Measurements from ENCODE around the gene B4GALT1.

- TF ChIP-seq, protein P1, sequence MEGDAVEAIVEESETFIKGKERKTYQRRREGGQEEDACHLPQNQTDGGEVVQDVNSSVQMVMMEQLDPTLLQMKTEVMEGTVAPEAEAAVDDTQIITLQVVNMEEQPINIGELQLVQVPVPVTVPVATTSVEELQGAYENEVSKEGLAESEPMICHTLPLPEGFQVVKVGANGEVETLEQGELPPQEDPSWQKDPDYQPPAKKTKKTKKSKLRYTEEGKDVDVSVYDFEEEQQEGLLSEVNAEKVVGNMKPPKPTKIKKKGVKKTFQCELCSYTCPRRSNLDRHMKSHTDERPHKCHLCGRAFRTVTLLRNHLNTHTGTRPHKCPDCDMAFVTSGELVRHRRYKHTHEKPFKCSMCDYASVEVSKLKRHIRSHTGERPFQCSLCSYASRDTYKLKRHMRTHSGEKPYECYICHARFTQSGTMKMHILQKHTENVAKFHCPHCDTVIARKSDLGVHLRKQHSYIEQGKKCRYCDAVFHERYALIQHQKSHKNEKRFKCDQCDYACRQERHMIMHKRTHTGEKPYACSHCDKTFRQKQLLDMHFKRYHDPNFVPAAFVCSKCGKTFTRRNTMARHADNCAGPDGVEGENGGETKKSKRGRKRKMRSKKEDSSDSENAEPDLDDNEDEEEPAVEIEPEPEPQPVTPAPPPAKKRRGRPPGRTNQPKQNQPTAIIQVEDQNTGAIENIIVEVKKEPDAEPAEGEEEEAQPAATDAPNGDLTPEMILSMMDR (IDR thresholded peaks at IDR 0.05): no peak
- TF ChIP-seq ZFX (IDR thresholded peaks at IDR 0.05; ENCODE audit: borderline replicate concordance): no peak
These were observed 35.1 kb downstream of the B4GALT1 start for GRCh38 chr9:33131790-33132772.

All from 22Rv1 (cell line).